ENCODE data around the gene HOMER2.
"Not testable (repeated sequence)": the region's sequence is repeated elsewhere in the genome, so short reads cannot be mapped to it uniquely, and the experiment has no call there.

HOMER2 gene

DNA sequence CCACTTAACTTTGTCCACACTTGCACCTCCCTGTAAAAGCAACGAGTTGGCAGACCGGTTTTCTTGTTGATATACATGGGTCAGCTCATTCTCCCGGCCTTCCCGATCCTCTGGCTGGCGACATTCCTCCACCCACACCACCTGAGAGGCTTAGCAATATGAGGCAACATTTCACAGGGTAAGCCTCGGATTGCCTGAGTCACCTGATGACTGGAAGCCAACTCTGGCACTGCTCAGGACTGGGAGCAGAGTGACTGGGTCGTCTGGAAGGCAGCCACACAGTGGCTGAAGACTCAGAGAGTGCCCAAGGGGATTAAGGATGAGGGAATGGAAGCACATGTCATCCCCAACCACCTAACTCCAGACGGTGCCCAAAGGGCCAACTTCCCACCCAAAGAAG is 9.8 kb downstream of the HOMER2 start:
- H3K4me3 ChIP-seq (ENCODE audit: low read length), result no peak overlapping the region
- DNase-seq (ENCODE audit: low read depth), result peak; percentile 100
- TF ChIP-seq, protein P1, sequence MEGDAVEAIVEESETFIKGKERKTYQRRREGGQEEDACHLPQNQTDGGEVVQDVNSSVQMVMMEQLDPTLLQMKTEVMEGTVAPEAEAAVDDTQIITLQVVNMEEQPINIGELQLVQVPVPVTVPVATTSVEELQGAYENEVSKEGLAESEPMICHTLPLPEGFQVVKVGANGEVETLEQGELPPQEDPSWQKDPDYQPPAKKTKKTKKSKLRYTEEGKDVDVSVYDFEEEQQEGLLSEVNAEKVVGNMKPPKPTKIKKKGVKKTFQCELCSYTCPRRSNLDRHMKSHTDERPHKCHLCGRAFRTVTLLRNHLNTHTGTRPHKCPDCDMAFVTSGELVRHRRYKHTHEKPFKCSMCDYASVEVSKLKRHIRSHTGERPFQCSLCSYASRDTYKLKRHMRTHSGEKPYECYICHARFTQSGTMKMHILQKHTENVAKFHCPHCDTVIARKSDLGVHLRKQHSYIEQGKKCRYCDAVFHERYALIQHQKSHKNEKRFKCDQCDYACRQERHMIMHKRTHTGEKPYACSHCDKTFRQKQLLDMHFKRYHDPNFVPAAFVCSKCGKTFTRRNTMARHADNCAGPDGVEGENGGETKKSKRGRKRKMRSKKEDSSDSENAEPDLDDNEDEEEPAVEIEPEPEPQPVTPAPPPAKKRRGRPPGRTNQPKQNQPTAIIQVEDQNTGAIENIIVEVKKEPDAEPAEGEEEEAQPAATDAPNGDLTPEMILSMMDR (IDR thresholded peaks at IDR 0.05; ENCODE audit: insufficient read depth, low read depth, low read length, missing control alignments), result no peak

DNA sequence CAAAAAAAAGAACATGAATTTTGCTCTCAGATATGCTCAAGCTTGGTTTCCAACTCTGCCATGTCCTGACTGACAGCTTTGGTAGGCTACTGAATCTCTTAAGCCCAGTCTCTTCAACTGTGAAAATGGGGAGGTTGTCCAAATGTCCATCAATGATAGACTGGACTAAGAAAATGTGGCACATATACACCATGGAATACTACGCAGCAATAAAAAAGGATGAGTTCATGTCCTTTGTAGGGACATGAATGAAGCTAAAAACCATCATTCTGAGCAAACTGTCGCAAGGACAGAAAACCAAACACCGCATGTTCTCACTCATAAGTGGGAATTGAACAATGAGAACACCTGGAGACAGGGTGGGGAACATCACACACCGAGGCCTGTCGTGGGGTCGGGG is 12.8 kb downstream of the HOMER2 start:
- not testable (repeated sequence) for DNase-seq (ENCODE audit: low read depth)

DNA sequence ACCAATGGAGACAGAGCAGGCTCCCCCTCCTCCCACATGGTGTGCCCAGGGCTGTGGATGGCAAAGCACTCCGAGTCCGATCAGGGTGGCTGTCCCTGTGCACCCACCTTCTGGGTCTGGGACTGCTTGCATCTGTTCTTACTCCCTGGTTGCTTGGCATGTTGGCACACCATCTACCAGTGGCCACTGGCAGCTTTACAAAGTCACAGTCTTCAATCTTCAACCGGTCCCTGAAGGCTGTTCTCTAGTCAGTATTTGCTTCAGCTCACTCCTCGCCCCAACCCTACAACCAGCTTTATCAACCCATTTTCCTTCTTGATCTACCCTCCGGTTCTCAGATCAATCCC is 14.8 kb downstream of the HOMER2 start:
- TF ChIP-seq, protein P1 (IDR thresholded peaks at IDR 0.05; ENCODE audit: insufficient read depth, low read depth, low read length, missing control alignments), result no peak
- no peak for DNase-seq (ENCODE audit: low read depth)
- H3K4me3 ChIP-seq (ENCODE audit: low read length), result no peak overlapping the region

More for the DNA sequence above, 12.8 kb downstream of the HOMER2 start:
- not testable (repeated sequence) for H3K4me3 ChIP-seq (ENCODE audit: low read length)

DNA sequence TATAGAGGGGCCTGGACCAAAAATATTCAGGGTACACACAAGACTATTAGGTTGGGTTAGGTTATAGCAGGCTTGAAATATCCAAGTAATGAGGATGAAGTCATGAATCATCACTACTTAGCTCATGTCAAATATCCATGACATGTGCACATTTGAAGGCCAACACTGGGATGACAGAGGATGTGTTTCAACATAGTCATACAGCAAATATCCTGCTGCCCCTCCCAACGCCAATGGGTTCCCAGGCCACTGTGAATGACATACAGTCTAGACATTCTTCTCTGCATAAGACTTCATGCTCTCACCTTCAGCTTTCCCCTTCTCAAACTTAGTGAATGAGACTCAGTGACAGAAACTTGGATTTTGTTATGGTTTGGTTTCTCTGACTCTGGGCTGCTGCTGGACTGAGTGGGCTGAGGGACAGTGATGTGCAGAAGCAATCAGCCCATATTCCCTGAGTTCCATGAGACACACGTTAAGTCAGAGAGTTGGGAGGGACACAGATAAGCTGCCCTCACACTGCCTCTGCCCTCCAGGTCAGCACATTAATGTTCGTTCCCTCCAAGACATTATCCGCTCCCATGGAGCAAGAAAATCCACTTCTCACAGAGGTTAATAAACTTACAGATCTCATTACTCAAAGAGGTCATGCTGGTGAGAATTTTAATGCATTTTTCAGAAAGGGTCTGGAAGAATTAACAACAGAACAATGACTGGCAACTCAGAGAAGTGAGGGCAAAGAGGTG is 15.4 kb downstream of the HOMER2 start:
- peak; percentile 98 for DNase-seq (ENCODE audit: low read depth)
- no peak overlapping the region for H3K4me3 ChIP-seq (ENCODE audit: low read length)
- TF ChIP-seq, protein P1 (IDR thresholded peaks at IDR 0.05; ENCODE audit: insufficient read depth, low read depth, low read length, missing control alignments), result no peak

DNA sequence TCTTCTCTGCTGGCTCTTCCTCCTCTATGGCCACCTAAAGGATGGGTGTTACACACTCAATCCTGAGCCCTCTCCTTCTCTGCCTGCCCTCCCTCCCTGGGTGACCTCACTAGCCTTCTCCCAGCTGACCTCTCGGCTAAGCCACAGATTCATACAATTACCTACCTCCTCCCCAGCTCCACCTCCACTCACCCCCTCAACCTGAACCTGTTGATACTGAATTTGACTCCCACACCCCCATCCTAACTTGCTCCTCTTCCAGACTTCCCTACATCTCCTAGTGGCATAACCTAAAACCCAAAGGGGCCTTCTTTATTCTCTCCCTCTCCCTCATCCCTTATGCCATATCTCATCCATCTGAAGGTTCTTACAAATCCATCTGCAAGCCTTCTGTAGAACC is 17.1 kb downstream of the HOMER2 start:
- DNase-seq (ENCODE audit: low read depth), result no peak
- no peak overlapping the region for H3K4me3 ChIP-seq (ENCODE audit: low read length)
- TF ChIP-seq, protein P1 (IDR thresholded peaks at IDR 0.05; ENCODE audit: insufficient read depth, low read depth, low read length, missing control alignments), result no peak

DNA sequence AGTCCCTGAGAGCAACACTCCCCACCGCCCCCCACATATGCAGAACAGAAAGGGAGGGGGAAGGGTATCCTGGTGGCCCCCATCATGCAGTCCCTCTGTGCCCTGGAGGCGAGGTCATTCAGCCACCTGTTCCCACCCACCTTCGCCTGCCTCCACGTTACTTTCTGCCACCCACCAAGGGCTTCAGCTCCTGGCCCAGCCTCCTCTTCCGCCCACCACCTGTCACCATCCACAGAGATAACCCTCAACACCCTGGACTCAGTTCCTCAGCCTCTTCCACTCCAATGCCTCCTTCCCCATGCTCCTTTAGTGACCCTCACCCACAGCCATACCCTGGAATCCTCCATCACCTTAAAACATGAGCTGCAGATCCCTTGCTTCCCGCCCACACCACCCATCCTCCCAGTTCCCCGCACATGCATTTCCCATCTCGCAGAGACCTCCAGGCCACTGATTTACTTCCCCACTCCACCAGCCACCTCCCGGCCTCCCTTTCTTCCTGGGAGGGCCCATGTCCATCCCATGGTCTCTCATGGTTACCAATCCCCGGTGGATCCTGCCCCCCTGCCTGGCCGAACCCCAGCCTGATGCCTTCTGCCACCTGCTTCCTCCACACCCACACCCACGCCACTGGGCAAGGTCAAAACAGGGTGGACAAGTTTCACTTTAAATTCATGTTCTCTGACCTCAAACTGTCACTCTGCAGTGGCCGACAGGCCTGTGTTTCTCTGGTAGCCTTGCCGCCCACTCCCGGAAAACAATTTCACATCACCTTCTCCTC is 18.2 kb downstream of the HOMER2 start:
- no peak overlapping the region for H3K4me3 ChIP-seq (ENCODE audit: low read length)
- TF ChIP-seq, protein P1 (IDR thresholded peaks at IDR 0.05; ENCODE audit: insufficient read depth, low read depth, low read length, missing control alignments), result no peak
- no peak for DNase-seq (ENCODE audit: low read depth)

DNA sequence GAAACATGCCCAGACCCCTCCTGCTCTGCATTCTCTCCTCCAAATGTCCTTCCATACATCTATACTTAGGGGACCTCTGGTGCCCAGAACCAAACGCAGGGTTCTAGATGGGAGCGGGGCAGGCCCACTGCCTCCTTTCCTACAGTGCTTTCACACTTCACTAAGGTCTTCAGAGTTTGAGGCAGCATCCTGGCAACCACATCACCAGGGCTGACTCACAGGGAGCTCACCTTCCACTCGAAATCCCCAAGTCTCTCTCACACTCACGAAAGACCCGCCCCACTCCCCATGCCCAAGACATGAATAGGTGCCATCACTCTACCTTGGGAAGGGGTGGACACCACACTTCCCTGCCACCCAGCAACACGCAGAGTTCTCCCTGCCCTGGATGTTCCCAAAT is 18.9 kb downstream of the HOMER2 start:
- TF ChIP-seq, protein P1 (IDR thresholded peaks at IDR 0.05; ENCODE audit: insufficient read depth, low read depth, low read length, missing control alignments), result no peak
- peak; percentile 61 for DNase-seq (ENCODE audit: low read depth)
- no peak overlapping the region for H3K4me3 ChIP-seq (ENCODE audit: low read length)

Measured in epithelial cell of esophagus (primary cell).